ENCODE results near the gene RNF207. TPM values are rescaled to one million over a fixed set of nuclear protein-coding genes. Genes with fewer than 3 reads are reported as not detected.
"Not testable (repeated sequence)": the region's sequence is repeated elsewhere in the genome, so short reads cannot be mapped to it uniquely, and the experiment has no call there.

Gene RNF207
- total RNA-seq, 1 donor from 2014 or later: 17.7 TPM

GRCh38 chr1:6199298-6200187 is 6.4 kb upstream of the RNF207 start, which contains the start of gene RPL22:
Gene RPL22 (minus strand): TSS chr1:6199595. CDS start chr1:6199573, 22 bp downstream.
- DNase-seq (ENCODE audit: low spot score) (peak; percentile 98), ATAC-seq (peak; percentile 96)

DNA sequence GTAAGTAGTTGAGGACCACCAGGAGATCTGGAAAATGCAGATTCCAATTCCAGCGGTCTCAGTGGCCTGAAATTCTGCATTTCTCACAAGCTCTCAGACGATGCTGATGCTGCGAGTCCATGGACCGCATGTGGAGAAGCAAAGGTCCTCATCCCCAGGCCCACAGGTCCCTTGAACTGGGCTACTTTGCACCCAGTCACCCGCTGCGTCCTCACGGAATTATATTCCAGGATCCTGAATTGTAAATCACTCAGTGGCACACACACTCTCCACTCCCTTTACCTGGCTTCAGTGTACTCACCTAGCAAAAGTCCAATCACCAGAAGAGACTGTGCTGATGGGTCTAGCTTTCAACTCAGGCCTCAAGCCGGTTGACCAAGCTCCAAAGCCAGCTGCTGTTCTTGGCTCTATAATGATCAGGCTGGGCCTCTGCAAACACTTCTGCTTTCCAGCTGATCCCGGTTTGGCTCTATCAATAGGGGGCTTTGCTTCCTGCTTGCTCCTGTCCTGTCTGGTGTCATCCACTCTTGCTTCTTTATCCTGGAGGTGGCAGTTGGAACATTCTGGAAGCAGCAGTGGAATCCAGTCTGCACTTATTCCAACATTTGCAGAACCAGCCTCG is 5.6 kb upstream of the RNF207 start:
- no peak for DNase-seq (ENCODE audit: low spot score)
- no peak for ATAC-seq

- DNase-seq (ENCODE audit: low spot score) (no peak), ATAC-seq (no peak)
These were observed 3.7 kb upstream of the RNF207 start for GRCh38 chr1:6202256-6202655.

DNA sequence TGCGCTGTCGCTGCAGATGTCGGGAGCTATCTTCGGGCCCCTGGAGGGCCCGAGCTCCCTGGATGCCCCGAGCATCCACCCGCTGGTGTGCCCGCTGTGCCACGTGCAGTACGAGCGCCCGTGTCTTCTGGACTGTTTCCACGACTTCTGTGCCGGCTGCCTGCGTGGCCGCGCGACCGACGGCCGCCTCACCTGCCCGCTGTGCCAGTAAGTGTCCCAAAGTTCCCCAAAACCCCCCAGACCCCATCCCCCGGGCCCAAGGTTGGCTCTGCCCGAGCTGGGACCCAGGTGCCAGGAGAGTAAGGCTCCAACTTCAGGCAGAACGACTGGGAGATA is 569 bp downstream of the RNF207 start:
- no peak for DNase-seq (ENCODE audit: low spot score)
- ATAC-seq: no peak

- DNase-seq (ENCODE audit: low spot score): no peak
- no peak for ATAC-seq
These were observed 1.4 kb downstream of the RNF207 start for GRCh38 chr1:6207075-6207885.

- DNase-seq (ENCODE audit: low spot score): no peak
- ATAC-seq: no peak
These were observed 2.0 kb downstream of the RNF207 start for GRCh38 chr1:6207921-6208320.

DNA sequence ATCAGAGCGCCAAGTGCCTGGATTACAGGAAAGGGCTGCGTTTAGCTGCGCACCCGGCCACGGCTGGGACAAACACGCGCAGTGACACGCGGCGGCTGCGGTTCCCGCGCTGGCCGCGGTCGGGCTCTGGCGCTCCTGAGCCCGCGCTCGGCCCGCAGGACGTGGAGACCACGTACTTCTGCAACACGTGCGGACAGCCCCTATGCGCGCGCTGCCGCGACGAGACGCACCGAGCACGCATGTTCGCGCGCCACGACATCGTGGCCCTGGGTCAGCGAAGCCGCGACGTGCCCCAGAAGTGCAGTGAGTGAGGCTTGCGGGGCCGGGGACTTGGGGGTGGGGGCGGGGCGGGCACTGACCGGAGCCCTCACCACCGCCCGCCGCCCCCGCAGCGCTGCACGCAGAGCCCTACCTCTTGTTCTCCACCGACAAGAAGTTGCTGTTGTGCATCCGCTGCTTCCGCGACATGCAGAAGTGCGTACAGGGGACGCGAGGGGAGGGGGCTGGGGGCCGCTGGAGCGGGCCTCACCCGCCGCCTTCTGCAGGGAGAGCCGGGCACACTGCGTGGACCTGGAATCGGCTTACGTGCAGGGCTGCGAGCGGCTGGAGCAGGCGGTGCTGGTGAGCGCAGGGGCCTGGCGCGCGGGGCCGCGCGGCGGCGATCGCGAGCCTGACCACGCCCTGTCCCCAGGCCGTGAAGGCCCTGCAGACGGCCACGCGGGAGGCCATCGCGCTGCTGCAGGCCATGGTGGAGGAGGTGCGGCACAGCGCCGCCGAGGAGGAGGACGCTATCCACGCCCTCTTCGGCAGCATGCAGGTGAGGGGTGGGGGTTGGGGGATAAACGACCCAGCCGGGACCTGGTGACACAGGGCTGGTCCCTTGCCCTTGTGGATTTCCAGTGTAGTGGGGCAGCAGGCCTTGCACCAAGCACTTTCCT is 3.1 kb downstream of the RNF207 start:
- no peak for DNase-seq (ENCODE audit: low spot score)

GRCh38 chr1:6209661-6210580 is 4.0 kb downstream of the RNF207 start:
- ATAC-seq (no peak), DNase-seq (ENCODE audit: low spot score) (no peak)

More for the DNA sequence above, 3.1 kb downstream of the RNF207 start:
- no peak for ATAC-seq

- no peak for ATAC-seq
- no peak for DNase-seq (ENCODE audit: low spot score)
These were observed 4.9 kb downstream of the RNF207 start for GRCh38 chr1:6210591-6211355.

DNA sequence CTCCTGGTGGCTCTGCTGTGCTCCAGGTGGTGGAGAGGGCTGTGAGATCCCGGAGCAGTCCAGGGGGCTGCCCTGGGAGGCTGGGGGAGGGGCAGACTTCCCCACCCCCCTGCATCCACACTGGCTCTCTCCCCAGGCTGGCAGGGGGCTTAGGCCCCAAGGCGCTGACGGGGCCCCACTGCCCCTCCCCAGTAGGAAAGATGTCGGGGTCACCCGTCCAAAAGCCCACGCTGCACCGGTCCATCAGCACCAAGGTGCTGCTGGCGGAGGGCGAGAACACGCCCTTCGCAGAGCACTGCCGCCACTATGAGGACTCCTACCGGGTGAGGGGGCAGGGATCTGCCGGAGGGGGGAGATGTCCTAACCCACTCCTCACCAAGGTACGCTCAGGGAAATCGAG is 5.8 kb downstream of the RNF207 start:
- no peak for ATAC-seq
- DNase-seq (ENCODE audit: low spot score): no peak

DNA sequence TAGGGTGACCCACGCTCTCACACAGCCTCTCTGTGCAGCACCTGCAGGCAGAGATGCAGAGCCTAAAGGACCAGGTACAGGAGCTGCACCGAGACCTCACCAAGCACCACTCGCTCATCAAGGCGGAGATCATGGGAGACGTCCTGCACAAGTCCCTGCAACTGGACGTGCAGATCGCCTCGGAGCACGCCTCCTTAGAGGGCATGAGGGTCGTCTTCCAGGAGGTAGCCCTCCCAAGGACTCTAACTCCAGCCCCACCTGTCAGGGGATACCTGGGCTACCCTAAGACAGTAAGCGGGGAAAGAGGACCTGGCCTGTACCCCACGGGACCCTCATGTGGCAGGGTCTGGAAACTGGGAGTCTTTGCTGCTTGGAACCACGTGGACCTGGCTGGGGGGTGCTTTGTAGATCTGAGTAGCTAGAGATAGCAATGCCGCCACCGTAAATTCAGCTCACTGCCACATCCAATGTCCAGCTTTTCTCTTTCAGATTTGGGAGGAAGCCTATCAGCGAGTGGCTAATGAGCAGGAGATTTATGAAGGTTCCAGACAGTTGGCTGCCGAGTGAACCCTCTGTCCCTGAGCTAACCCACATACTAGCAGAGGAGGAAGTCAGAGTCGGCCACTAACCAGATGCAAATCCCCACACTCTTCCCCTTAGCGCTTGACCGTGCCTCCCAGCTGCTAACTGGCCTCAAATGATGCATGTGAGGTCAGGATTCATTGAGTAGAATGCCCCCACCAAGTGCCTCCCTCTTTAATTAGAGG is 6.5 kb downstream of the RNF207 start:
- DNase-seq (ENCODE audit: low spot score) (no peak), ATAC-seq (no peak)

DNA sequence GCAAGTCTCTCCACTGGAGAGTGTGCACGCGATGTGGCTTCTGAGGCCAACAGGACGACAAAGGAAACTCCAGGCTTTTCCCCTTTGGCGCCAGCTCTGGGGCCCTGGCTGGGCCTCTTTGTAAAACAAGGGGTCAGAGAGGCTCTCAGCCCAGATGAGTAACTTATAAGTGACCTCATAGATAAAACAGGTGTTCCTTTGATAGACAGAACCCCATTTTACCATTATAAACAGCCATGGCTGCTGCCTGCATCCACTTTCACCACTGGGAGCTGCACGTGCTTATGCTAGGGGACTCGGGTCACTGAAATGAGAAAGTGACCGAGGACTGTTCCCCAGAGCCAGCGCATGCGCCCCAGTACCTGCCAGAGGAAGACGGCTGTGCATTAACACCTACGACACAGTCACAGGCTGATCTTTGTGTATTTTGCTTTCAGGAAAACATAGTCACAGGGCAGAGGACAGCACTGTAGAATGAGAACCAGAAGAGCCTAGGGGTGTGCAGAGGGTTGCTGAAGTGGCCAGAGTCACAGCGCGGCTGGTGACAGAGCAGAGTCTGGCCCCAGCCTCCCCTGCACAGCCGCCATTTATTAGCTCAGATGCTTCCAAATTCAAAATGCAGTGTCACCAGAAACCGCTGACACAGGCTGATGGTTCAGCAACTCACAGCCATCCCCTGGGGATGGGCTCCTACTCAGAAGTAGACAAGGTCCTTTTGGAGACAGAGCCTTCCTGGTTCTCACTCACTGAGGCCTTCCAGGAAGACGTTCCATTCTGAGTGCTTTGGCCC is 12.7 kb downstream of the RNF207 start:
- no peak for ATAC-seq
- DNase-seq (ENCODE audit: low spot score): no peak

DNA sequence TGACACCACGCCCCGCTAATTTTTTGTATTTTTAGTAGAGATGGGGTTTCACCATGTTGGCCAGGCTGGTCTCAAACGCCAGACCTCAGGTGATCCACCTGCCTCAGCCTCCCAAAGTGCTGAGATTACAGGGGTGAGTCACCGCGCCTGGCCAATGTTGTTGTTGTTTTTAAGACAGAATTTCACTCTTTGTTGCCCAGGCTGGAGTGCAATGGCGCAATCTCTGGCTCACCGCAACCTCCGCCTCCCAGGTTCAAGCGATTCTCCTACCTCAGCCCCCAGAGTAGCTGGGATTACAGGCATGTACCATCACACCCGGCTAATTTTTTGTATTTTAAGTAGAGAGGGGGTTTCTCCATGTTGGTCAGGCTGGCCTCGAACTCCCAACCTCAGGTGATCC is 13.7 kb downstream of the RNF207 start:
- not testable (repeated sequence) for ATAC-seq; DNase-seq (ENCODE audit: low spot score)

DNA sequence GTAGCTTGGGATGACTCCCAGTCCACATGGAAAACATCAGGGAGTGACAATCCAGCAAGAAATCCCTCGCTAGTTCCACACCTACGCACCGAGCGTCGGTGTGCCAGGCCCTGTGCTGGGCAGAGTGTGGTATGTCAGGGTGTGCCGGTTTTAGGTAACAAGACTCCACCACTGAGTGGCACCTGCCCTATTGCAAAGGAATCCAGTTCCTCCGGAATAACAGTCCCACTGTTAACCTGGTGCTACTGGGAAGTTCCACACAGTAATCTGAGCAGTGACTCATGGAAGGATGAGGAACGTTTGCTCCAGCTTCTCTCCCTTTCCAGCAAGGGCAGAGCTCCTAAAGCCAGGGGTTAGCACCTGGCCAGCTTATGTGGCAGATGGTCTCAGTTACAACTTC is 14.3 kb downstream of the RNF207 start:
- no peak for ATAC-seq
- no peak for DNase-seq (ENCODE audit: low spot score)

DNA sequence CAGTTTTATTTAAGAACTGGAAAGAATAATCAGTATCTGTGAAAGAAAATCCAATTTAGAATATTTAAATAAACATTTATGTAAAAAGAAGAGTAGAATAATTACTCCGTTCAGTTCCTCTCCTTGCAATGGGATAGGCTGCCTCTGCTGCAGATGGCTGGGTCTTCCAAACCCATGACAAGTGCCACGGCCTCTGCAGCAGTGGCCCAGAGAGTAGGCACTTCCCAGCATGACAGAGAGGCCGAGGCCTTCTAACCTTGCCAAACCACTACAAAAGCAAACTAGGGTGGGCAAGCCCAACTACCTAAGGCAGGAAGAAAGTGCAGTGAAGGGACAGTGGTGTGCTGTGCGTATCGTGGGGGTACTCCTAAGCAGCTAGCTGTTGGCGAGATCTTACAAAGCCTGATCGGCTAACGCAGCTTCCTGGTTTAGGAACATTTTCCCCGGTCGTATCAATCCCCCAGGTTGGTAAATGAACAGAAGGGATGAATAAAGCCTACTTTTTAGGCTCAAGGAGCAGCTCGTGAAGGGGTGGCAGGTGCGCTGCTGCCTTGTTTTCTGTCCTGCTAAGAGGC is 15.4 kb downstream of the RNF207 start:
- ATAC-seq: no peak
- no peak for DNase-seq (ENCODE audit: low spot score)

GRCh38 chr1:6222636-6223035 is 16.7 kb downstream of the RNF207 start:
- ATAC-seq (peak; percentile 28), DNase-seq (ENCODE audit: low spot score) (no peak)

GRCh38 chr1:6223617-6224016 is 17.7 kb downstream of the RNF207 start:
- DNase-seq (ENCODE audit: low spot score) (no peak), ATAC-seq (no peak)

Data from left lobe of liver (tissue), 2 donors.